Activated CD8-positive, alpha-beta memory T cell treated with anti-CD3 and anti-CD28 coated beads, Interleukin-2, amount 10 ng/mL, durations not matched to agents 7 days and 5 days (primary cell): Measurements from ENCODE around the gene ST3GAL6. TPM values are rescaled to one million over a fixed set of nuclear protein-coding genes. Genes with fewer than 3 reads are reported as not detected.

ENCODE experiments used
- ATAC-seq: fragments of 150-1000 bp; cut with Tn5 transposase; one replicate; pipeline ENCODE4 v1.10.0; 2021; ENCODE audit warnings: moderate library complexity
- CTCF ChIA-PET: fragments of 350-600 bp; sonication (Branson Sonifier 250); formaldehyde crosslinking; loops from one replicate; lab custom pipeline; 2021; ENCODE audit warnings: antibody characterized with exemption; lab: Charles Lee
- DNase-seq: peaks from one replicate; pipeline ENCODE4 v3.0.0-alpha.2; 2020
- H3K27ac Mint-ChIP-seq: one replicate; pipeline ENCODE4 v1.8.0; 2021; ENCODE audit warnings: mild to moderate bottlenecking, mixed read lengths
- H3K27me3 Mint-ChIP-seq: one replicate; pipeline ENCODE4 v1.8.0; 2021; ENCODE audit warnings: mixed read lengths
- H3K36me3 Mint-ChIP-seq: one replicate; pipeline ENCODE4 v1.8.0; 2021; ENCODE audit warnings: mild to moderate bottlenecking, mixed read lengths
- H3K4me1 Mint-ChIP-seq: one replicate; pipeline ENCODE4 v1.8.0; 2021; ENCODE audit warnings: mixed read lengths
- H3K4me3 Mint-ChIP-seq: one replicate; pipeline ENCODE4 v1.8.0; 2021; ENCODE audit warnings: mild to moderate bottlenecking, moderate library complexity, mixed read lengths
- H3K9me3 Mint-ChIP-seq: one replicate; pipeline ENCODE4 v1.8.0; 2022; ENCODE audit warnings: low read depth, mixed read lengths
- total RNA-seq, 2 experiments: library from RNA; stranded (reverse); gene quantifications; one replicate each; pipeline ENCODE4 v1.2.3, GENCODE V29; 2021

The ST3GAL6 gene
- total RNA-seq, 2 experiments from 2014 or later = 0.12 TPM; not detected in 1

- peaks cover 73% of the 10 kb centered on the region for H3K27me3 Mint-ChIP-seq
- CTCF ChIA-PET = no interaction called here
- DNase-seq (peak; percentile 43), ATAC-seq (peak; percentile 50)
- H3K4me1 Mint-ChIP-seq = peaks cover 15% of the 10 kb centered on the region
- peak overlapping the region; percentile 60 for H3K4me3 Mint-ChIP-seq
- no peaks in the 10 kb centered on the region for H3K9me3 Mint-ChIP-seq
- no peak overlapping the region for H3K27ac Mint-ChIP-seq
- no peaks in the 10 kb centered on the region for H3K36me3 Mint-ChIP-seq
Measured at GRCh38 chr3:98732286-98733052, 30.7 kb upstream of the ST3GAL6 start.

- H3K9me3 Mint-ChIP-seq = no peaks in the 10 kb centered on the region
- peak overlapping the region; percentile 60 for H3K4me3 Mint-ChIP-seq
- H3K27ac Mint-ChIP-seq = no peak overlapping the region
- no peaks in the 10 kb centered on the region for H3K36me3 Mint-ChIP-seq
- peaks cover 15% of the 10 kb centered on the region for H3K4me1 Mint-ChIP-seq
- CTCF ChIA-PET = interaction anchor here (0.6 kb wide), 1 partner anchor 9 kb away, joined by 3 read pairs; no protein-coding TSS in a partner anchor
- peak; percentile 74 for ATAC-seq
- H3K27me3 Mint-ChIP-seq = peaks cover 70% of the 10 kb centered on the region
- DNase-seq = peak; percentile 43
Measured at GRCh38 chr3:98733053-98733811, 29.9 kb upstream of the ST3GAL6 start.

- H3K4me3 Mint-ChIP-seq = peak overlapping the region; percentile 60
- no peak for DNase-seq
- no peak for ATAC-seq
- H3K27me3 Mint-ChIP-seq = peaks cover 66% of the 10 kb centered on the region
- peaks cover 15% of the 10 kb centered on the region for H3K4me1 Mint-ChIP-seq
- CTCF ChIA-PET = interaction anchor here (0.6 kb wide), 1 partner anchor 8 kb away, joined by 3 read pairs; no protein-coding TSS in a partner anchor
- H3K9me3 Mint-ChIP-seq = no peaks in the 10 kb centered on the region
- H3K27ac Mint-ChIP-seq = no peak overlapping the region
- H3K36me3 Mint-ChIP-seq = no peaks in the 10 kb centered on the region
Measured at GRCh38 chr3:98733812-98734281, 29.3 kb upstream of the ST3GAL6 start.

GRCh38 chr3:98734306-98734705 lies 28.8 kb upstream of the ST3GAL6 start:
- peaks cover 15% of the 10 kb centered on the region for H3K4me1 Mint-ChIP-seq
- CTCF ChIA-PET = no interaction called here
- peaks cover 69% of the 10 kb centered on the region for H3K27me3 Mint-ChIP-seq
- no peak overlapping the region for H3K27ac Mint-ChIP-seq
- DNase-seq (no peak), ATAC-seq (no peak)
- H3K4me3 Mint-ChIP-seq = peak overlapping the region; percentile 60
- H3K36me3 Mint-ChIP-seq = no peaks in the 10 kb centered on the region
- no peaks in the 10 kb centered on the region for H3K9me3 Mint-ChIP-seq

- no peaks in the 10 kb centered on the region for H3K9me3 Mint-ChIP-seq
- H3K4me1 Mint-ChIP-seq = peaks cover 15% of the 10 kb centered on the region
- H3K4me3 Mint-ChIP-seq = no peak overlapping the region
- CTCF ChIA-PET = no interaction called here
- no peak for DNase-seq
- H3K27me3 Mint-ChIP-seq = peaks cover 68% of the 10 kb centered on the region
- no peak for ATAC-seq
- H3K27ac Mint-ChIP-seq = no peak overlapping the region
- no peaks in the 10 kb centered on the region for H3K36me3 Mint-ChIP-seq
Measured at GRCh38 chr3:98734735-98735134, 28.4 kb upstream of the ST3GAL6 start.

- Mint-ChIP-seq H3K4me1 (peaks cover 15% of the 10 kb centered on the region), H3K27ac (no peak overlapping the region), H3K27me3 (peaks cover 66% of the 10 kb centered on the region), H3K36me3 (no peaks in the 10 kb centered on the region), H3K9me3 (no peaks in the 10 kb centered on the region), H3K4me3 (no peak overlapping the region)
- ATAC-seq (no peak), DNase-seq (no peak)
- CTCF ChIA-PET = no interaction called here
Measured at GRCh38 chr3:98735296-98735695, 27.8 kb upstream of the ST3GAL6 start.

GRCh38 chr3:98735761-98736269 lies 27.3 kb upstream of the ST3GAL6 start:
- Mint-ChIP-seq H3K9me3 (no peaks in the 10 kb centered on the region), H3K4me3 (no peak overlapping the region), H3K4me1 (peaks cover 15% of the 10 kb centered on the region), H3K27ac (no peak overlapping the region), H3K27me3 (peaks cover 63% of the 10 kb centered on the region), H3K36me3 (no peaks in the 10 kb centered on the region)
- ATAC-seq (no peak), DNase-seq (no peak)
- CTCF ChIA-PET = no interaction called here

GRCh38 chr3:98737301-98737700 lies 25.8 kb upstream of the ST3GAL6 start:
- ATAC-seq (no peak), DNase-seq (no peak)
- CTCF ChIA-PET = no interaction called here
- Mint-ChIP-seq H3K27ac (no peak overlapping the region), H3K36me3 (no peaks in the 10 kb centered on the region), H3K4me1 (peaks cover 11% of the 10 kb centered on the region), H3K27me3 (peaks cover 60% of the 10 kb centered on the region), H3K4me3 (no peak overlapping the region), H3K9me3 (no peaks in the 10 kb centered on the region)

- H3K36me3 Mint-ChIP-seq = no peaks in the 10 kb centered on the region
- no peak for ATAC-seq
- no peaks in the 10 kb centered on the region for H3K9me3 Mint-ChIP-seq
- H3K4me3 Mint-ChIP-seq = no peak overlapping the region
- no peak overlapping the region for H3K27ac Mint-ChIP-seq
- no peaks in the 10 kb centered on the region for H3K4me1 Mint-ChIP-seq
- CTCF ChIA-PET = no interaction called here
- no peak for DNase-seq
- H3K27me3 Mint-ChIP-seq = peaks cover 49% of the 10 kb centered on the region
Measured at GRCh38 chr3:98739266-98739665, 23.9 kb upstream of the ST3GAL6 start.

GRCh38 chr3:98740324-98740723 lies 22.8 kb upstream of the ST3GAL6 start:
- H3K9me3 Mint-ChIP-seq = no peaks in the 10 kb centered on the region
- no peaks in the 10 kb centered on the region for H3K36me3 Mint-ChIP-seq
- no peak overlapping the region for H3K27ac Mint-ChIP-seq
- CTCF ChIA-PET = interaction anchor here (0.7 kb wide), 2 partner anchors 10 to 403 kb away, joined by 3 to 5 read pairs; no protein-coding TSS in a partner anchor
- no peak overlapping the region for H3K4me3 Mint-ChIP-seq
- no peaks in the 10 kb centered on the region for H3K4me1 Mint-ChIP-seq
- DNase-seq (no peak), ATAC-seq (no peak)
- peaks cover 38% of the 10 kb centered on the region for H3K27me3 Mint-ChIP-seq

GRCh38 chr3:98741121-98741716 lies 21.9 kb upstream of the ST3GAL6 start:
- ATAC-seq (no peak), DNase-seq (no peak)
- no peaks in the 10 kb centered on the region for H3K36me3 Mint-ChIP-seq
- H3K9me3 Mint-ChIP-seq = no peaks in the 10 kb centered on the region
- peaks cover 31% of the 10 kb centered on the region for H3K27me3 Mint-ChIP-seq
- CTCF ChIA-PET = no interaction called here
- H3K4me1 Mint-ChIP-seq = no peaks in the 10 kb centered on the region
- no peak overlapping the region for H3K27ac Mint-ChIP-seq
- no peak overlapping the region for H3K4me3 Mint-ChIP-seq

GRCh38 chr3:98743071-98743470 lies 20.1 kb upstream of the ST3GAL6 start:
- no peak for ATAC-seq
- no peak overlapping the region for H3K27ac Mint-ChIP-seq
- peaks cover 28% of the 10 kb centered on the region for H3K27me3 Mint-ChIP-seq

GRCh38 chr3:98744283-98744682 lies 18.9 kb upstream of the ST3GAL6 start:
- no peaks in the 10 kb centered on the region for H3K36me3 Mint-ChIP-seq
- no peak for DNase-seq
- no peak for ATAC-seq
- no peaks in the 10 kb centered on the region for H3K4me1 Mint-ChIP-seq
- H3K9me3 Mint-ChIP-seq = no peaks in the 10 kb centered on the region
- H3K27me3 Mint-ChIP-seq = peaks cover 27% of the 10 kb centered on the region
- no peak overlapping the region for H3K27ac Mint-ChIP-seq
- CTCF ChIA-PET = no interaction called here
- no peak overlapping the region for H3K4me3 Mint-ChIP-seq

More at GRCh38 chr3:98743071-98743470, 20.1 kb upstream of the ST3GAL6 start:
- CTCF ChIA-PET = no interaction called here
- H3K36me3 Mint-ChIP-seq = no peaks in the 10 kb centered on the region
- no peaks in the 10 kb centered on the region for H3K4me1 Mint-ChIP-seq
- H3K9me3 Mint-ChIP-seq = no peaks in the 10 kb centered on the region
- no peak overlapping the region for H3K4me3 Mint-ChIP-seq
- DNase-seq = no peak
